HG02759 (cell line): Measurements from ENCODE around the gene HDAC4.

Experiments
- ATAC-seq: cut with Tn5 transposase; IDR thresholded peaks from one replicate; pipeline ENCODE4 v1.9.1; 2021; ENCODE audit warnings: mild to moderate bottlenecking, moderate library complexity; ENCODE audit not compliant: unreplicated experiment

HDAC4 gene

DNA sequence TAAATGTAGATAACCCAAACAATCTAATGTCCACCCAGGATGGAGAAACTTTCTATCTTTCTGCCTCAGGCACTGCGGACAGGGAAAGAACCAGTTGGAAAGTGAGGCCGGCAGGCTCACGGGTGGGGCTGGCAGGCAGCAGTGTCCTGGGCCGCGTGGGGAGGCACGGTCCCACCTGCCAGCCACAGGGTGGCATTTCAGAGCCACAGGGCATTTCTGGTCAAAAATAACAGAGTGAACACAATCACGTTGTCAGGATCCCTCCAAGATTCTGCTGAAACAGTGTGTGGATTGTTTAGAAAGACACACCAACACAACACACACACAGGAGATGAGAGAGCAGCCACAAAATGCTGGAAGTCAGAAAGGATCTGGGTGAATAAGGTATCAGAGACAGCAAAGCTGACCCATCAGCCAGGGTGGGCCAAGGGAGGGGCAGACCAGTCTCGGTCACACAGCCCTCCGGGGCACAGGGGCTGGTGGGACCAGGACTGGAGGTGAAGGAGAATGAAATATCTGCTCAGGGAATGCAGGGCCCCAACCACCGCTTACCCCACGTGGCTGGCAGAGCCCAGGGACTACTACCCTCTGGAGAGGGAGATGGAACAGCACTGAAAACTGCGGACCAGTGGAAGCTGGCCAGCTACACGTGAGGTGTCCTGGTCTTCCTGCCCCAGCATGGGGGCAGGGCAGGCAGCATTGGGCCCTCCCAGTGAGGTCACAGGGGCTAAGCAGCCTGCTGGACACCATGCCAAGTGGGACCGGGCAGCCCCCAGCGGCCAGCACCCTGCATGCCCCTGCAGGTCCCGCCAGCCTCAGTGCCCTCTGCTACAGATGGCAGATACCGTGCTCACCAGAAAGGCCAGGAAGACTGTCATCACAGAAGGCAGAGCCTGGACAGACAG, 173.9 kb downstream of the HDAC4 start:
- no peak for ATAC-seq

GRCh38 chr2:239225871-239226561, 174.8 kb downstream of the HDAC4 start:
- no peak for ATAC-seq

DNA sequence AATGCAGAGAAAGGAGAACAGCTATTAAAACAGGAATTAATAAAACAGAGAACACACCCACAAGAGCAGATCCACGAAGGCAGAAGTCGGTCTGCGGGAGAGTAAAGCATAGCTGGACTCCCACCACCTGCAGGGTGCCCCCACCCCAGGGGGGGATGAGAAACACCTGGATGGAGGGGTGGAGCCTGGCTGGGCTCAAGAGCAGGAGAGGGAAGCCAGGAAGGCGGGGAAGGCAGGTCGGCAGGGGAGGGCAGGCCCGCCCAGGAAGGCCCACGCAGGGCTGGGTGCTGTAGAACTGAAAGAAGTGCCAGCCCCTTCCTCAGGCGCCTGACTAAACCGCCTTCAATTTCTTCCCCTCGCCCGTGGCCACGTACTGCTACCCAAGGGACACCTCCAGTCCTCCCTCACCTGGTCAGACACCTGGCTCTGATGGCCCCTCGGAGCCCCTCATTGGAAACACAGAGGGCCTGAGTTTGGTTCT, 175.4 kb downstream of the HDAC4 start:
- no peak for ATAC-seq

GRCh38 chr2:239224955-239225354, 175.9 kb downstream of the HDAC4 start:
- no peak for ATAC-seq

DNA sequence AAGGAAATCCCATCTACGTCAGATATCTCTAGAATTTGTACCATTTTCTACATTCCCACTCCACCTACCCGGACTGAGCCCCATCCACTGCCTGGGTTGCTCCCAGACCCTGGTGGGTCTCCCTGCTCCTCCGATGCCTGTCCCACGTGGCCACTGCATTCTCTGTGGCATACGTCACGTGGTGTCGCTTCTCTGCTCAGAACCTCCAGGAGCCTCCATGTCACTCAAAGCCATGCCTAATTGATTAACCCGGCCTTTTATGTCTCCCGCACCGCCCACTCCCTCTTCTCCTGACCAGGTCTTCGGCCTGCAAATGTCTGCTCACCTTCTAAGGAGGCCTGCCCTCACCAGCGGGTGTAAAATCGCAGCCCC, 176.6 kb downstream of the HDAC4 start:
- ATAC-seq, result no peak

DNA sequence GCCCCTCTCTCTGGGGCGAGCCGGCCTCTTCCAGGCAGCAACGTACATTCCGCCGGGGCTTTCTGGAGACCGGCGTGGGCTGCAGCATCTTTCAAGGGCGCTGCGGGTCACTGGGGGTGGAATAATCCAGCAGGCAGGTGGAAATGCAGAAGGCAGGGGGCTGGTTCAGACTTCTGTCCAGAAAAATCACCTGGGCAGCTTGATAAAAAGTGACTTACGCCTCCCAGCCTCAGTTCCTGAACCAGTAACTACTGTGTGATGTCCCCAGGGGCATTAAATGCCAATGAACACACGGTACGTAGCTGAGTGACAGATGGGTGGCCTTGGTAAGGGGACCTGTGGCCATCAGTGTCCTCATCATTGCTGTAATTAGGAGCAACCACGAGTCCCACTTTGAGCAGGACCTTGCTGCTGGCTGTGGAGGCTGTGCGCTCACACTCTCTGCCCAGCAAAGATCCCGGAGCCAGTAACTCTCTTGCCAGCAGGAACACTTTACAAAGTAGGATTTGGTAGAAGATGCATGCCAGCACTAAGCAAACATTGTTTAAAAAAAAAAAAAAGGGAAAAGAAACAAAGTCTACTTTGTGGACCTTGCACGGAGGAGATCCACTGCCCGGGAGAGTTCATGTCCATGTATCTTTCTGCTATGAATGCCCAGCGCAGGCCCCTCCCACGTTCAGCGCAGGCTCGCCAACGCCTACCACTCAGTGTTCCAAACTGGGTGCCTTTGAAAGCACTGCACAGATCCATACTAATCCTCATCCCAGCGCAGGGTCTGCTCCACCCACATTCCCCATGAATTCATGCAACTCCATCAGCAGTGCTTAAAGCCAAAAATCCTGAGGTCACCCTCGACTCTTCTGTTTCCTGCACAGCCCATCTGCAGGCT, 177.3 kb downstream of the HDAC4 start:
- ATAC-seq, result no peak

DNA sequence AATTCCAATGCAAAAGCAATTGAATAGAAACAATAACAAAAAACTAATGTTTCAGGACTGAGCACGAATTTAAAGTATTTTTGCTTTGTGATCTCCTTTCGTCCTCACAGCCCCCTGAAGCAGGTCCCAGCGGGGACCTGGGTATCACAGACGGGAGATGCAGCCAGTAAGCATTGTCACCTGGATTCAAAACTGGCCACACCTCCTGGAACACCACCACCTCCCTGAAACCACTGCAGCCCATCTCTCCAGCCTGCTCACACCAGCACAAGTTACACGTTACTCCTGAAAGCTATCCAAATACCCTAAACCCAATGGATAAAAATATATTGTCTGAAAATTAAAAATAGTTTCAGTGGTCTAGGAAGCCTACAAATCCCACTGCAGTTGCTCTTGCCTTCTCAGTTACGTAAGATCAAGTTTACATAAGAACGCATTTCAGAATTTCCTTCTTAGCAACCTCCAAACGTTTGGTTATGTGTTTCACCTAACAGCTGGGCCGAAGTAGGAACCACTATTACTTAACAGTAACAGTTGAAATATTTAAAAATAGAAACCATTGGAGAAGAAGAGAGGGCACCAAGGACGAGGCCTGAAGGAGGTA, 178.0 kb downstream of the HDAC4 start:
- no peak for ATAC-seq

GRCh38 chr2:239222312-239222660, 178.5 kb downstream of the HDAC4 start:
- ATAC-seq, result no peak

- no peak for ATAC-seq
These were observed 179.8 kb downstream of the HDAC4 start for GRCh38 chr2:239220981-239221396.

- ATAC-seq, result no peak
These were observed 180.5 kb downstream of the HDAC4 start for GRCh38 chr2:239220341-239220740.

- ATAC-seq, result no peak
These were observed 184.1 kb downstream of the HDAC4 start for GRCh38 chr2:239216614-239217273.

GRCh38 chr2:239215988-239216613, 184.7 kb downstream of the HDAC4 start:
- no peak for ATAC-seq

GRCh38 chr2:239215136-239215925, 185.5 kb downstream of the HDAC4 start:
- ATAC-seq, result no peak

DNA sequence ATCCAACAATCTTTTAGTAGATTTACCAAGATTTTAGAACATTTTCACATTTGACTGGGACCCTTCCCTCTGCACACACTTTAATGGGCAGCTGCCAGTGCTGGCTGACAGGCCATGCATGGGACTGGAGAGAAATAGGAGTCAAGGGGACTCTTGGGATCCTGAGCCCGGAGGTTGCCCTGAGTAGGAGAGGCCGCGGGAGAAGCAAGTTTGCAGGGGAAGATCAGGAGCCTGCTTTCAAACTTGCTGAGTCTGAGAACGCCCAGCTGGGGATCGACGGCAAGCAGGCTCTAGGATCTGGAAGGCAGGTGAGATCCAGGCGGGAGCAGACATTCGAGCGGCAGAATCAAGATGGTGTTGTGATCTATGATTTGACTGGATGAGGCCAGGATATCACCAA, 186.1 kb downstream of the HDAC4 start:
- ATAC-seq, result no peak

- ATAC-seq, result no peak
These were observed 187.1 kb downstream of the HDAC4 start for GRCh38 chr2:239213643-239214101.

- ATAC-seq, result no peak
These were observed 187.7 kb downstream of the HDAC4 start for GRCh38 chr2:239212929-239213642.

GRCh38 chr2:239212121-239212928, 188.5 kb downstream of the HDAC4 start:
- ATAC-seq, result no peak
